Activated naive CD4-positive, alpha-beta T cell treated with anti-CD3 and anti-CD28 coated beads, Interleukin-2, amount 10 ng/mL, durations not matched to agents 7 days and 5 days (primary cell): ENCODE data around the gene OBSL1.

Experiments used
- CTCF ChIA-PET: fragments of 350-600 bp; sonication (Branson Sonifier 250); formaldehyde crosslinking; loops from one replicate; lab custom pipeline; 2021; ENCODE audit warnings: antibody characterized with exemption; lab: Charles Lee
- DNase-seq: peaks from one replicate; pipeline ENCODE4 v3.0.0-alpha.2; 2020
- H3K27ac Mint-ChIP-seq: one replicate; pipeline ENCODE4 v1.8.0; 2021; ENCODE audit warnings: mild to moderate bottlenecking, moderate library complexity, mixed read lengths
- H3K27me3 Mint-ChIP-seq: one replicate; pipeline ENCODE4 v1.8.0; 2021; ENCODE audit warnings: mild to moderate bottlenecking, mixed read lengths
- H3K36me3 Mint-ChIP-seq: one replicate; pipeline ENCODE4 v1.8.0; 2021; ENCODE audit warnings: mixed read lengths
- H3K4me1 Mint-ChIP-seq: one replicate; pipeline ENCODE4 v1.8.0; 2021; ENCODE audit warnings: mixed read lengths
- H3K4me3 Mint-ChIP-seq: one replicate; pipeline ENCODE4 v1.8.0; 2021; ENCODE audit warnings: mild to moderate bottlenecking, moderate library complexity, mixed read lengths
- H3K9me3 Mint-ChIP-seq: one replicate; pipeline ENCODE4 v1.8.0; 2021; ENCODE audit warnings: mixed read lengths

The OBSL1 gene

GRCh38 chr2:219609149-219609750 lies 37.9 kb upstream of the OBSL1 start:
- no peak overlapping the region for H3K27ac Mint-ChIP-seq
- CTCF ChIA-PET: interaction anchor here (1.1 kb wide), 1 partner anchor 11 kb away, joined by 3 read pairs; no protein-coding TSS in a partner anchor
- no peaks in the 10 kb centered on the region for H3K9me3 Mint-ChIP-seq
- H3K27me3 Mint-ChIP-seq: no peaks in the 10 kb centered on the region
- H3K4me3 Mint-ChIP-seq: no peak overlapping the region
- no peak for DNase-seq
- H3K36me3 Mint-ChIP-seq: peaks cover 20% of the 10 kb centered on the region
- peaks cover 11% of the 10 kb centered on the region for H3K4me1 Mint-ChIP-seq

- DNase-seq: no peak
- H3K4me3 Mint-ChIP-seq: no peak overlapping the region
- peaks cover 20% of the 10 kb centered on the region for H3K36me3 Mint-ChIP-seq
- no peaks in the 10 kb centered on the region for H3K9me3 Mint-ChIP-seq
- no peak overlapping the region for H3K27ac Mint-ChIP-seq
- CTCF ChIA-PET: interaction anchor here (1.1 kb wide), 1 partner anchor 12 kb away, joined by 3 read pairs; no protein-coding TSS in a partner anchor
- H3K4me1 Mint-ChIP-seq: peaks cover 11% of the 10 kb centered on the region
- no peaks in the 10 kb centered on the region for H3K27me3 Mint-ChIP-seq
Observed at GRCh38 chr2:219608399-219608964, 37.1 kb upstream of the OBSL1 start.

GRCh38 chr2:219607931-219608330 lies 36.6 kb upstream of the OBSL1 start:
- CTCF ChIA-PET: no interaction called here
- Mint-ChIP-seq H3K4me3 (no peak overlapping the region), H3K36me3 (peaks cover 20% of the 10 kb centered on the region), H3K9me3 (no peaks in the 10 kb centered on the region), H3K27me3 (no peaks in the 10 kb centered on the region), H3K4me1 (peaks cover 9% of the 10 kb centered on the region), H3K27ac (no peak overlapping the region)
- DNase-seq: no peak

- CTCF ChIA-PET: no interaction called here
- Mint-ChIP-seq H3K4me3 (no peak overlapping the region), H3K27ac (no peak overlapping the region), H3K36me3 (peaks cover 19% of the 10 kb centered on the region), H3K27me3 (no peaks in the 10 kb centered on the region), H3K9me3 (no peaks in the 10 kb centered on the region), H3K4me1 (peaks cover 2% of the 10 kb centered on the region)
- DNase-seq: no peak
Observed at GRCh38 chr2:219605607-219605954, 34.2 kb upstream of the OBSL1 start.

GRCh38 chr2:219603771-219604170 lies 32.4 kb upstream of the OBSL1 start:
- peaks cover 18% of the 10 kb centered on the region for H3K36me3 Mint-ChIP-seq
- no peak overlapping the region for H3K4me3 Mint-ChIP-seq
- H3K27ac Mint-ChIP-seq: no peak overlapping the region
- H3K4me1 Mint-ChIP-seq: peaks cover 8% of the 10 kb centered on the region
- no peaks in the 10 kb centered on the region for H3K9me3 Mint-ChIP-seq
- DNase-seq: no peak
- no peaks in the 10 kb centered on the region for H3K27me3 Mint-ChIP-seq
- CTCF ChIA-PET: interaction anchor here (0.7 kb wide), 1 partner anchor 43 kb away, joined by 3 read pairs; no protein-coding TSS in a partner anchor

- H3K4me1 Mint-ChIP-seq: peaks cover 29% of the 10 kb centered on the region
- peaks cover 9% of the 10 kb centered on the region for H3K36me3 Mint-ChIP-seq
- no peak for DNase-seq
- H3K27ac Mint-ChIP-seq: peak overlapping the region; percentile 91
- H3K9me3 Mint-ChIP-seq: no peaks in the 10 kb centered on the region
- H3K4me3 Mint-ChIP-seq: peak overlapping the region; percentile 90
- H3K27me3 Mint-ChIP-seq: peaks cover 14% of the 10 kb centered on the region
- CTCF ChIA-PET: no interaction called here
Observed at GRCh38 chr2:219598308-219599078, 27.2 kb upstream of the OBSL1 start.

GRCh38 chr2:219597552-219598307 lies 26.4 kb upstream of the OBSL1 start, which contains the start of gene STK11IP:
Gene STK11IP, plus strand, starts transcription at chr2:219597857. Its CDS starts 263 bp downstream, at chr2:219598120.
- no peaks in the 10 kb centered on the region for H3K9me3 Mint-ChIP-seq
- CTCF ChIA-PET: interaction anchor here (2.4 kb wide), 1 partner anchor 57 kb away, joined by 11 read pairs; no protein-coding TSS in a partner anchor
- DNase-seq: peak; percentile 96
- peaks cover 9% of the 10 kb centered on the region for H3K36me3 Mint-ChIP-seq
- peaks cover 20% of the 10 kb centered on the region for H3K27me3 Mint-ChIP-seq
- peak within 1 kb of the TSS; percentile 90 for H3K4me3 Mint-ChIP-seq
- peaks cover 29% of the 10 kb centered on the region for H3K4me1 Mint-ChIP-seq
- H3K27ac Mint-ChIP-seq: peak within 1 kb of the TSS; percentile 91

- Mint-ChIP-seq H3K4me3 (peak overlapping the region; percentile 90), H3K4me1 (peaks cover 29% of the 10 kb centered on the region), H3K27ac (peak overlapping the region; percentile 91), H3K9me3 (no peaks in the 10 kb centered on the region), H3K36me3 (peaks cover 9% of the 10 kb centered on the region), H3K27me3 (peaks cover 20% of the 10 kb centered on the region)
- CTCF ChIA-PET: interaction anchor here (2.4 kb wide), 1 partner anchor 56 kb away, joined by 11 read pairs; no protein-coding TSS in a partner anchor
- DNase-seq: no peak
Observed at GRCh38 chr2:219596954-219597551, 25.7 kb upstream of the OBSL1 start.

GRCh38 chr2:219595256-219595655 lies 23.9 kb upstream of the OBSL1 start:
- H3K27ac Mint-ChIP-seq: no peak overlapping the region
- DNase-seq: no peak
- H3K27me3 Mint-ChIP-seq: peaks cover 20% of the 10 kb centered on the region
- H3K4me1 Mint-ChIP-seq: peaks cover 27% of the 10 kb centered on the region
- no peaks in the 10 kb centered on the region for H3K36me3 Mint-ChIP-seq
- CTCF ChIA-PET: interaction anchor here (1.5 to 1.9 kb wide), 2 partner anchors 35 to 47 kb away, joined by 3 to 5 read pairs; no protein-coding TSS in a partner anchor
- no peak overlapping the region for H3K4me3 Mint-ChIP-seq
- H3K9me3 Mint-ChIP-seq: no peaks in the 10 kb centered on the region

- Mint-ChIP-seq H3K4me1 (peaks cover 16% of the 10 kb centered on the region), H3K36me3 (no peaks in the 10 kb centered on the region), H3K9me3 (no peaks in the 10 kb centered on the region), H3K27me3 (peaks cover 20% of the 10 kb centered on the region), H3K4me3 (no peak overlapping the region), H3K27ac (no peak overlapping the region)
- CTCF ChIA-PET: interaction anchor here (1.3 kb wide), 1 partner anchor 52 kb away, joined by 4 read pairs; no protein-coding TSS in a partner anchor
- DNase-seq: no peak
Observed at GRCh38 chr2:219593154-219593553, 21.8 kb upstream of the OBSL1 start.

GRCh38 chr2:219592736-219593135 lies 21.4 kb upstream of the OBSL1 start:
- no peak overlapping the region for H3K4me3 Mint-ChIP-seq
- no peaks in the 10 kb centered on the region for H3K9me3 Mint-ChIP-seq
- DNase-seq: no peak
- peaks cover 13% of the 10 kb centered on the region for H3K4me1 Mint-ChIP-seq
- no peaks in the 10 kb centered on the region for H3K36me3 Mint-ChIP-seq
- no peak overlapping the region for H3K27ac Mint-ChIP-seq
- H3K27me3 Mint-ChIP-seq: peaks cover 16% of the 10 kb centered on the region
- CTCF ChIA-PET: interaction anchor here (1.3 kb wide), 1 partner anchor 52 kb away, joined by 4 read pairs; no protein-coding TSS in a partner anchor

GRCh38 chr2:219591091-219591490 lies 19.8 kb upstream of the OBSL1 start:
- H3K4me3 Mint-ChIP-seq: no peak overlapping the region
- CTCF ChIA-PET: interaction anchor here (1.0 to 1.6 kb wide), 2 partner anchors 31 to 120 kb away, joined by 3 to 7 read pairs; no protein-coding TSS in a partner anchor
- no peaks in the 10 kb centered on the region for H3K36me3 Mint-ChIP-seq
- H3K4me1 Mint-ChIP-seq: no peaks in the 10 kb centered on the region
- no peak for DNase-seq
- H3K27ac Mint-ChIP-seq: no peak overlapping the region
- peaks cover 15% of the 10 kb centered on the region for H3K27me3 Mint-ChIP-seq
- H3K9me3 Mint-ChIP-seq: no peaks in the 10 kb centered on the region

- no peak overlapping the region for H3K4me3 Mint-ChIP-seq
- H3K4me1 Mint-ChIP-seq: no peaks in the 10 kb centered on the region
- H3K27ac Mint-ChIP-seq: no peak overlapping the region
- H3K27me3 Mint-ChIP-seq: peaks cover 27% of the 10 kb centered on the region
- DNase-seq: no peak
- no peaks in the 10 kb centered on the region for H3K36me3 Mint-ChIP-seq
- H3K9me3 Mint-ChIP-seq: no peaks in the 10 kb centered on the region
- CTCF ChIA-PET: no interaction called here
Observed at GRCh38 chr2:219581346-219581745, 10.0 kb upstream of the OBSL1 start.
